Calu3 (cell line): Measurements from ENCODE around the gene ADAM11. TPM values are rescaled to one million over a fixed set of nuclear protein-coding genes. Genes with fewer than 3 reads are reported as not detected.
A peak's percentile ranks its signal among the peaks of the same experiment; 100 is the strongest.

ENCODE experiments used
- BruUV-seq: library from RNA; stranded (reverse); fragments of 400-500 nt; replicated peaks from 2 replicates; lab custom pipeline; 2021; lab: Mats Ljungman, UMichigan
- CTCF ChIA-PET: fragments of 300-600 bp; sonication (Branson Sonifier 250); formaldehyde crosslinking; loops from one replicate; lab custom pipeline; 2022; ENCODE audit warnings: antibody characterized with exemption; lab: Charles Lee
- DNase-seq: peaks from one replicate; pipeline ENCODE4 v3.0.0; 2022
- H3K27ac Mint-ChIP-seq: one replicate; pipeline ENCODE4 v1.8.0; 2022; ENCODE audit warnings: mixed read lengths; ENCODE audit not compliant: unreplicated experiment
- H3K27me3 Mint-ChIP-seq: one replicate; pipeline ENCODE4 v1.8.0; 2022; ENCODE audit warnings: mixed read lengths; ENCODE audit not compliant: unreplicated experiment
- H3K36me3 Mint-ChIP-seq: one replicate; pipeline ENCODE4 v1.8.0; 2022; ENCODE audit warnings: mild to moderate bottlenecking, moderate library complexity, mixed read lengths; ENCODE audit not compliant: insufficient read depth, unreplicated experiment
- H3K4me1 Mint-ChIP-seq: one replicate; pipeline ENCODE4 v1.8.0; 2022; ENCODE audit warnings: mild to moderate bottlenecking, low read depth, mixed read lengths; ENCODE audit not compliant: unreplicated experiment
- H3K4me3 Mint-ChIP-seq: one replicate; pipeline ENCODE4 v1.8.0; 2022; ENCODE audit warnings: mild to moderate bottlenecking, low read depth, moderate library complexity, mixed read lengths; ENCODE audit not compliant: unreplicated experiment
- H3K9me3 Mint-ChIP-seq: one replicate; pipeline ENCODE4 v1.8.0; 2022; ENCODE audit warnings: low read depth, mixed read lengths; ENCODE audit not compliant: unreplicated experiment
- CTCF ChIP-seq: fragments of 200-600 bp; IDR thresholded peaks from one replicate; pipeline ENCODE4 v1.8.0; 2022; ENCODE audit warnings: antibody characterized with exemption; ENCODE audit not compliant: unreplicated experiment
- intact Hi-C: fragments of 100-400 bp; cut with micrococcal nuclease; formaldehyde crosslinking; loops from one replicate; pipeline ENCODE4 v1.10.0; 2022; ENCODE audit not compliant: unreplicated experiment
- total RNA-seq: library from RNA; stranded (reverse); gene quantifications from 2 replicates; pipeline ENCODE4 v1.2.3, GENCODE V29; 2022

The ADAM11 gene
- total RNA-seq, 1 experiment from 2014 or later: 0.57 TPM

- intact Hi-C loops: no loop called here
- CTCF ChIA-PET: interaction anchor here (1.4 to 1.5 kb wide), 2 partner anchors 13 to 89 kb away, joined by 3 read pairs; no protein-coding TSS in a partner anchor
- H3K4me3 Mint-ChIP-seq: no peak overlapping the region
These were observed 36.6 kb downstream of the ADAM11 start for GRCh38 chr17:44795421-44795820.

DNA sequence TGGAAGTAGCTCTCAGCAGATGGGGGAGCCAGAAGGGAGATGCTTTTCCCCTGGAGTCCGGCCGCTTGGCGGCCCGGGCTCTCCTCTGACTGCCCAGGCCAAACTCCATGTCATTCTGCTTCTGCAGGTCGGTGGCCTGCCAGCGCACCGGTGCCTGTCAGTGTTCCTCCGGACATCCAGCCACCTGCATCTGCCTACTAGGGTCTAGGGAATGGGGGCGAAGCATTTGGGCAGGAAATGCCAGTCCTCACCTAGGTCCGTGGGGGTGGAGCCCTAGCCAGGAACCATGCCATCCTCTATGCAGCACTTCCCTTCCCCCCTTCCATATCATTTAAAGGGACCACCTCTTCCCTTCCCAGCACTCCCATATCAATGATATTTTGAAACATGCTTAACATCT lies 37.1 kb downstream of the ADAM11 start:
- CTCF ChIA-PET: interaction anchor here (1.4 kb wide), 1 partner anchor 13 kb away, joined by 3 read pairs; no protein-coding TSS in a partner anchor
- no peak for TF ChIP-seq CTCF
- Mint-ChIP-seq H3K9me3 (no peaks in the 10 kb centered on the region), H3K27ac (no peak overlapping the region), H3K4me3 (no peak overlapping the region), H3K27me3 (no peaks in the 10 kb centered on the region), H3K36me3 (peaks cover 48% of the 10 kb centered on the region), H3K4me1 (peaks cover 22% of the 10 kb centered on the region)
- no peak for DNase-seq
- intact Hi-C loops: no loop called here
- no TSS peak for BruUV-seq

More at GRCh38 chr17:44795421-44795820, 36.6 kb downstream of the ADAM11 start:
- H3K4me1 Mint-ChIP-seq: peaks cover 22% of the 10 kb centered on the region
- BruUV-seq: no TSS peak
- H3K27ac Mint-ChIP-seq: peak overlapping the region; percentile 23
- DNase-seq: no peak
- no peaks in the 10 kb centered on the region for H3K27me3 Mint-ChIP-seq
- no peak for TF ChIP-seq CTCF
- no peaks in the 10 kb centered on the region for H3K9me3 Mint-ChIP-seq
- peaks cover 44% of the 10 kb centered on the region for H3K36me3 Mint-ChIP-seq

- H3K4me1 Mint-ChIP-seq: peaks cover 22% of the 10 kb centered on the region
- no peak overlapping the region for H3K4me3 Mint-ChIP-seq
- no peak for TF ChIP-seq CTCF
- intact Hi-C loops: no loop called here
- no TSS peak for BruUV-seq
- no peaks in the 10 kb centered on the region for H3K27me3 Mint-ChIP-seq
- no peak overlapping the region for H3K27ac Mint-ChIP-seq
- no peaks in the 10 kb centered on the region for H3K9me3 Mint-ChIP-seq
- peaks cover 54% of the 10 kb centered on the region for H3K36me3 Mint-ChIP-seq
- no peak for DNase-seq
- CTCF ChIA-PET: no interaction called here
These were observed 37.9 kb downstream of the ADAM11 start for GRCh38 chr17:44796731-44797130.

DNA sequence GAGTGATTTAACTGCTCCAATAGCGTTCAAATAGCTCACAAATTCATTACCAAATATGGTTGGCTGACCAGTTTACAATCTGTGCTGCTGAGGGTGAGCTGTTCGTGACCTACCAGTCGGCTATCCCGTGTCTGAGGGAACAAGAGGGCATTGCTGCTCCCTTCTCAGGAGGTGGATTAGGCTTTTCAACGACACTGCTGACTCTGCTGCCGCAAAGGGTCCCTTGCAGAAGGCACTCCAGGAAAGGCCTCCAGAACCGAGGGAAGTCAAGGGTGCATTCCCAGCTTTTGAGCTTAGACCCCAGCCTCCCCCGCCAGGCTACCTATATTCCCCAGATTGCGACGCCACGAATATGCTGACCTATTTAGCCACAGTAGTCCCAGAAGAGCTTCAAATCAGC lies 39.0 kb downstream of the ADAM11 start:
- H3K9me3 Mint-ChIP-seq: no peaks in the 10 kb centered on the region
- H3K27ac Mint-ChIP-seq: no peak overlapping the region
- intact Hi-C loops: no loop called here
- no peaks in the 10 kb centered on the region for H3K27me3 Mint-ChIP-seq
- H3K4me1 Mint-ChIP-seq: peaks cover 22% of the 10 kb centered on the region
- no peak for TF ChIP-seq CTCF
- H3K4me3 Mint-ChIP-seq: no peak overlapping the region
- DNase-seq: no peak
- H3K36me3 Mint-ChIP-seq: peaks cover 57% of the 10 kb centered on the region
- no TSS peak for BruUV-seq
- CTCF ChIA-PET: interaction anchor here (1.2 to 1.4 kb wide), 2 partner anchors 13 to 19 kb away, joined by 3 to 4 read pairs; no protein-coding TSS in a partner anchor
